Measurements from ENCODE around the gene STIMATE. TPM values are rescaled to one million over a fixed set of nuclear protein-coding genes. Genes with fewer than 3 reads are reported as not detected.
A peak's percentile ranks its signal among the peaks of the same experiment; 100 is the strongest.

The STIMATE gene
- total and polyA plus RNA-seq, 4 donors, result 14.0 to 24.4 (median 20.9) TPM

- Histone ChIP-seq H3K27ac (ENCODE audit: low read depth in 1 of 2, low read length in 2 of 2) (peak overlapping the region; percentile 91 to 97), H3K9ac (ENCODE audit: low read depth in 1 of 2, low read length in 2 of 2) (peak overlapping the region in 1 of 2 donors; percentile 78), H3K9me3 (ENCODE audit: control insufficient read depth in 4 of 4, low read length in 3 of 4) (no peaks in the 10 kb centered on the region), H3K4me1 (ENCODE audit: control insufficient read depth in 4 of 4, insufficient read depth in 4 of 4, low read length in 3 of 4) (peaks cover 10 to 40% (median 28%) of the 10 kb centered on the region in 4 donors), H3K36me3 (ENCODE audit: control insufficient read depth in 4 of 4, insufficient read depth in 3 of 4, low read depth in 1 of 4, low read length in 3 of 4) (peaks cover 0 to 24% (median 15%) of the 10 kb centered on the region in 4 donors), H3K27me3 (ENCODE audit: control insufficient read depth in 4 of 4, insufficient read depth in 4 of 4, low read length in 3 of 4) (no peaks in the 10 kb centered on the region), H3K4me3 (ENCODE audit: low read depth in 1 of 3, low read length in 3 of 3) (no peak overlapping the region)
- TF ChIP-seq EGR1 (IDR thresholded peaks at IDR 0.05; ENCODE audit: low read depth in 2 of 2) (peak; percentile 91 to 97), RXRA (IDR thresholded peaks at IDR 0.05) (peak; percentile 84 to 92), FOXA2 (IDR thresholded peaks at IDR 0.05) (peak; percentile 99), MAX (IDR thresholded peaks at IDR 0.05) (peak; percentile 88), JUND (IDR thresholded peaks at IDR 0.05) (peak; percentile 61 to 85), REST (IDR thresholded peaks at IDR 0.05) (peak; percentile 84), RAD21 (IDR thresholded peaks at IDR 0.05) (peak; percentile 44 to 54), YY1 (IDR thresholded peaks at IDR 0.05) (peak; percentile 68), FOXA1 (IDR thresholded peaks at IDR 0.05) (peak; percentile 98), ATF3 (IDR thresholded peaks at IDR 0.05) (peak; percentile 81), HNF4A (conservative IDR thresholded peaks at IDR 0.05) (peak; percentile 90 to 91), GABPA (IDR thresholded peaks at IDR 0.05 in 1 of 2, conservative IDR thresholded peaks at IDR 0.05 in 1 of 2) (no peak), CTCF (IDR thresholded peaks at IDR 0.05; ENCODE audit: low read depth, low read length, missing input control) (no peak), TAF1 (conservative IDR thresholded peaks at IDR 0.05) (peak; percentile 71), SP1 (IDR thresholded peaks at IDR 0.05) (peak; percentile 91), NR2F2 (IDR thresholded peaks at IDR 0.05) (peak; percentile 48), ZBTB33 (IDR thresholded peaks at IDR 0.05) (peak; percentile 81), HNF4G (IDR thresholded peaks at IDR 0.05) (peak; percentile 48)
- DNase-seq (ENCODE audit: low spot score), result no peak
- WGBS, result 23% methylated on average over 6 of the region's 6 CpGs
Observed at GRCh38 chr3:52845157-52845556, 52.2 kb downstream of the STIMATE start.
